RKO (cell line): Measurements from ENCODE around the gene PPP1R3D.

Experiments used
- DNase-seq: peaks from one replicate; pipeline ENCODE4 v3.0.0-alpha.2; 2016; ENCODE audit warnings: low spot score

Gene PPP1R3D

DNA sequence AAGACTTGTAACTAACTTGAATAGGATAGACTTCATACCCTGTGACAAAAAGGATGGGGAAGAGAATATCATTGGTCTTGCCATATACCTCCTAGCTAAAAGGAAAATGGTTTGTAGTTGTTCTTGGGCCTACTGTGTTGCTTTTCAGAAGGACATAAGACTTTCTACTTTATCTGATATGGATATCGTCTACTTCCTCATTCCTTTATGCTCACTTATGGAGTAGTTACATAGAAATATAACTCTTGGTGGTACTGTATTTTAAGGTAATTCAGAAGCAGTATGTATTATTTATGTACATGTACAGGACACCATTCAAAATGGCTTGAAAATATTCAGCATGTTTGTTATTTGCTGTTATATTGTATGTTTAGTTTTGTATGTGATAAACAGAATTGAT is 8.1 kb upstream of the PPP1R3D start:
- no peak for DNase-seq

DNA sequence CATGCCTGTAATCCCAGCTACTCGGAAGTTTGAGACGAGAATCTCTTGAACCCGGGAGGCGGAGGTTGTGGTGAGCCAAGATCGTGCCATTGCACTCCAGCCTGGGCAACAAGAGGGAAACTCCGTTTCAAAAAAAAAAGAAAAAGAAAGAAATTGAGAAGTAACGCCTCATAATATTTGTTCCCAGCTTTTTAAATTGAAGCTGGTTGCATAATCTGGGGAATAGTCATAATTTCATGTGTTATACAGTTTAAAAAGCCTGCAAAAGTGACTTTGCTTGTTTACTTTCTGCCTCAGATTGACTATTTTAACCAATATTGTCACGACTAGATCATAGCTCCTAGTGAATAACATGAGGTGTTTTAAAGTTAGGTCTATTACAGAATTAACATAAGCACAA is 7.3 kb upstream of the PPP1R3D start:
- no peak for DNase-seq

DNA sequence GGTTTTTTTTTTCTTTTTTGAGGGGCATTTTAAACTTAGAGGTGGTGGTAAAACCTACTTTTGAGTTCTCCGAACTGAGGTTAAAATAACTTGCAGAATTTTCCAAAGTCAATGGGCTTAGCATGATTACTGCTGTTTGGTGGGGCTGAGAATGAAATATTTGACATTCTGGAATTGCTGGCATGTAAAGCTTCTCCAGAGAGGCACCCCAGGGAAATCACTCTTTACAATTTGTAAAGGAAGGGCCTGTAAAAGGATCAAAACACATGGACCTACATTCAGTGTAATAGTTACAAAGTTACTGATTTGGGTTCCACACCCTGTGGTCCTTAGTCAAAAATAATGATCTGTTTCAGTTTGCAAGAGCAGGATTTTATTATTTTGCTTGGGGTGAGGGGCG is 5.6 kb upstream of the PPP1R3D start:
- no peak for DNase-seq

DNA sequence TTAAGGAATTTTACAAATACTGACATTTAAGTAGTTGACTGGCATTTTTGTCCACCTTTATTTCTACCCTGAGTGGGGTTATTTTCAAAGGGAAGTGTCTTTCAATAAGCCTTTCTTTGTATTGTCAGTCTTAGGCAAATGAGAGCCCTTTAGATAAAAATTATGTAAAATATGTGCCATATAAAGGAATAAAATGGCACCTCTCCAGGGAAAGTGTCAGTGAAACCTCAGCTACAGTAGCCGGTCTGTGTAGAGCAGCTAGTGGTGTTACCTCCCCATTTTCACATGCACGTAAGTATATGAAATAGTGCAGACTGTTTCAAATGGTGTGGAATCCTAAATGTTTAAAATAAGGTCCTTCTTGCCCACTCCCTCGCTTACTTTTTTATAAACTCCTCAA is 5.1 kb upstream of the PPP1R3D start:
- DNase-seq, result no peak

DNA sequence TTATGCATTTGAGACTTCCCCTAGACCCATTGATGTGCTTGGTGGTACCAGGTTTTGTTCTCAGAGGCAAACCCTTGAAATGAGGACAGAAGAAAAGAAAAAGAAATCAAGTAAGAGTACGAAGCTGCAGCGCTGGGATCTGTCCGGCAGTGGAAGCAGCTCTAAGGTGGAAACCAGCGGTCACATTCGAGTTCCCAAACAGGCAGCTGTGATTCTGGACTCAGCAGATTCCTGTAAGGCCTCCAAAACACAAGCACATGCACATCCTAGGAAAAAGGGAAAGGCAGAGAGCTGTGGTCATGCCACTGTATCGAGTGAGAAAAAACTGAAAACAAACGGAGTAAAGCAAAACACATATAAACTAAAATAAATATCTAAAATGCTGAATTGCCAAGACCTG is 4.6 kb upstream of the PPP1R3D start:
- DNase-seq, result no peak

DNA sequence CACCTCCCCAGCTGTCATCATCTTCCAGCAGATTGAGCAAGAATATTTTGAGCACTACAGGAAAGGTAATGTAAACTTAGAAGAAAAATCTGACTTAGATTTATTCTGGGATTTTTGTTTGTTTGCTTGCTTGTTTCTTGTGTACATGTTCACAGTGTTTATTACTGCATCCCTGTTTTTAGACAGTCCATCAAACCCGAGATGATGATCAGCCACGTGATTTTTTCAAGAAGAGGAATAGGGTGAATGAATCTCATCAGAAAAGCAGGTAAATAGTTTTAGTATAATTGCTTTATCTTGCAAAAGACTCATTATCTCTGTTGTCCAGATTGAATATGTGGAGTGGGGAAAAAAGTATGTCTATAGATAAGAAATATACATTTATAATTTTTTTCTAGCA is 2.1 kb upstream of the PPP1R3D start:
- no peak for DNase-seq

DNA sequence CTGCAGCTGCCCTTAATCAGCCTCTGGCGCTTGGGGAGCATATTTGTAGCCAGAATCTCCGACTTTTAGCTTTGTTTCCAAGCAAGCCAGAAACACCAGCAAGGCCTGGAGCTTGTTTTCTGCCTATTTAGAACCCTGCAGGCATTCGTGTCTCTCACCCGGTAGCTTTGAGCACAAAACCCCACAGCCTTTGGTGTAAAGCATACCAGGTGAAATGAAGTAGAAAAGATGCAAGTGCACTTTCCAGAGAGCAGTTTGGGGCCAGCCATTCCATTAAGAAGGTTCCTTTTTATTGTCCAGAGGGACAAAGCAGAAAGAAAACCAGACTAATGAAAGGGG is 820 bp upstream of the PPP1R3D start:
- peak; percentile 18 for DNase-seq

DNA sequence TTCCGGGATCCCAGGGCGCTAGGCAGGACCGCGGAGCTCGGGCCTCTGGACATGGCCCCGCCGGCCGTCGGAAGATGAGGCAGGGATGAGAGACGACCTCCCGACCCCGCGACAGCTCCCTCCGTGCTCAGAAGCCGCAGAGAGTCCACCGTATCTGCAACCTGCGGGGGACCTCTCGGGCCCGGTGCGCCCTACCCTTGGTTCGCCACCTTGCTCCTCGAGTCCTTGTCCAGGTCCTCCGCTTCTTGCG is 301 bp downstream of the PPP1R3D start:
- DNase-seq, result peak; percentile 35

DNA sequence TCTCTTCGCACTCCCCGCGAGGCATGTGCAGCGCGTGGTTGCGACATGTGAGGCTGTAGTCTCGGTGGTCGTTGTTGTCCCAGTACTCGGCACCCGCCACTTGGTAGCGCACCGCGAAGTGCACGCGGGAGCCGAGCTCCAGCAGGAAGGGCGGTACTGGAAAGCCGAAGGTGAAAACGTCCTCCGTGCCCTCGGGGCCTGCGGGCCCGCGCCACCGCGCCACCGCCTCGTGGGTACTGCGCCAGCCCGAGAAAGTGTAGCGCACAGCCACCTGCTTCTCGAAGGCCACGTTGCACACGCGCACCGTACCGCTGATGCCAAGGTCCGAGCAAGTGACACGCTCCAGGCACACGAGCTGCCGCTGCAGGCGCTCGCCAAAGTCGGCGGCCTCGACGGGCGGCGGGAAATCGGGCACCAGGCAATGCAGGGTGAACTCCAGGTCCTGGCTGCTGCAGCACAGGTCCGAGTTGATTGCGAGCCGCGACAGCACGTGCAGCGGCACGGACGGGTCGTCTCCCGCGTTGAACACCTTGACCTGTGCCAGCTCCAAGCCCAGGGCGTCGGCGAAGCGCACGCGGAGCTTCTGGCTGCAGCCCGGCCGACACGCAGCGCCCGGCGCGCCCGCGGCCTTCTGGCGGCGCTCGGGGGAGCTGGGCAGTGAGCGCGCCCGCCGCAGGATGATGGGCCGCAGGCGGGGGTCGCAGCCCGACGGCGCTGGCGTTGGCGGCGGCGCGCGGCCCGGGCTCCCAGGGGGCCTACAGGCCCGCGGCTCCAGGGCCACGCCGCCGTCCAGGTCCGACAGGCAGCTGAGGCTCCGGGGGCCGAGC is 840 bp downstream of the PPP1R3D start:
- no peak for DNase-seq

DNA sequence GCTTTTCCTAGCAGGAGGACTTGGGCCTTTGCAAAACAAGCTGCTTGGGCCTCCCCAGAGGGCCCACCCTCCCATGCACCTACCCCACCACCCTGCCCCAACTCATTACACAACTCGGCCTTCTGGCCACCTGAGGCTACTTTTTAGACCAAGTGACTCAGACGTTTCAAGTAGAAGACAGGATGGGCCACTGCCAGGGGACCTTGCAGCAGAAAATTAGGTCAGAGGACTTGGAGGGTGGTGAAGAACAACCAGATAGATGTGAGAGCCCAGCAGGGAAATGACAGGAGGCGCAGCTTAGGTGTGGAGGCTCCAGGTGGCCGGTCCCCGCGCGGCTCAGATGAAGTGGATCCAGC is 1.4 kb downstream of the PPP1R3D start:
- peak; percentile 66 for DNase-seq

DNA sequence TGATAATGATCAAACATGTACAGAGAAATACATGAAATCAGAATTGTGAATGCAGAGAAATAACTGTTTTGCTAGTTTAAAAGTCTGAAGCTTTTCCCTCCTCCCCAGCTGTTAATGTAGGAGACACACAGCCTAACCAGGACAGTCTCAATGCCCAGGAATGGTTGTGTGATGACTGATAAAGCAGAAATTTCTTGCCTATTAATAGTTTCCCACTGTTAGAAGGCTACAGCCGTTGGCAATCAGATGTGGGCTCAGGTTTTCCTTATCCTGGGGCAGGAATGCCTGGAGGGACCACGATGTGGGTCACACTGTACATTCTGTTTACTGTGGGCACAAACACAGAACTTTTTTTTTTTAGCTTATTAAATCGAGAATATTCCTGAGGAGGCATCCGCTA is 1.9 kb downstream of the PPP1R3D start:
- peak; percentile 77 for DNase-seq

DNA sequence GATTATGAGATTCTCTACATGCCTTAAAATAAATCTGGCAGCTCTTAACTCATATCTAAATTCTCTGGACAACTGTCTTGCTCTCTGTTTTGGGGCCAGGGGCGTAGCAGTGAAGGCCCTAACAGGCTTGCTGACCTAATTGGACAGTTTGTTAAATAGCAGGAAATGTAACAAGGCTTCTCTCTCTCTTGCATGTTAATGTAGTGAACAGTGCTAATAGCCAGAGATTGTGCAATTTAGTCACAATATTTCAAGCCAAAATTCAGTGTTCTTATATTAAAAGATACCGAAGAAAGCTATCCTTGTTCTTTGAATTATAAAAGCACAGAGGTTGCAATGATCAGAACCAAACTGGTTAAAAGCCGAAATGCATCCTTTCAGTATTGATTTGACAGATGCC is 3.0 kb downstream of the PPP1R3D start:
- DNase-seq, result no peak

DNA sequence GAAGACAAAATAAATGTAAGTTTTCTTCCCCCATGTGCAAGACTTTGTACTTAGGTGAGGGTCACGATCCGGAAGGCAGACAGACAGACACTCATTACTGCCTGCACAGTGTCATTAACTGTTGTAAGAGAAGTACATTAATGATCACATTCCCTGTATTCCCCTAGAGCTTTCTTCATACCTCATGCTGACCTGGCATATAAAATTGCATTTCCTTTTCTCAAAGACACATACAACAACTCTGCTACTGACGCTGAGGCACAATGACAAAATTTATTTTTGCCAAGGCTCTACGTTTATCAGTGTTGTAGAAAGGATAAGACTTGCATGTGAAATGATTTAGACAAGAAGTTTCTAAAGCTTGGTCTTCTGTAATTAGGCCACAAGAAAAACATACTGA is 3.7 kb downstream of the PPP1R3D start:
- DNase-seq, result no peak

DNA sequence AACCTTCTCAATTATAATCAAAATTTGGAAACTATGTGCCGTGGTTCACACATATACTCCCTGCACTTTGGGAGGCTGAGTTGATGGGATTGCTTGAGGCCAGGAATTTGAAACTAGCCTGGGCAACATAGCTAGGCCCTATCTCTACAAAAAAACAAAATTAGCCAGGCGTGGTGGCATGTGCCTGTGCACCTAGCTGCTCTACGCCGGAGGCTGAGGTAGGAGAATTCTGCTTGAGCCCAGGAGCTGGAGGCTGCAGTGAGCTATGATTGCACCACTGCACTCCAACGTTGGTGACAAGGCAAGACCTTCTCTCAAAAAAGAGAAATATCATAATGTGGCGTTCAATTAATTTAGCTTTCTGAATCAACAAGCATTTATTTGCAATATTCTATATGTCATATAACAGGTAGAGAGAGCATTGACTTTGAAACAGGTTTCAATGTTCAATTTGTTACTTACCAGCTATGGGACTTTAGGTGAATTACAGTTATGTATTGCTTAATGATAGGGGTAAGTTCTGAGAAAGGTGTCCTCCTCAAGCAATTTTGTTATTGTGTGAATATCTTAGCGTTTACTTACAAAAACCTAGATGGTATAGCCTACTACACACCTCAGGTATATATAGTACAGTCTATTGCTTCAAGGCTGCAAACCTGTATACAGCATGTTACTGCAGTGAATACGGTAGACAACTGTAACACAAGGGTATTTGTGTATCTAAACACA is 4.5 kb downstream of the PPP1R3D start:
- no peak for DNase-seq

DNA sequence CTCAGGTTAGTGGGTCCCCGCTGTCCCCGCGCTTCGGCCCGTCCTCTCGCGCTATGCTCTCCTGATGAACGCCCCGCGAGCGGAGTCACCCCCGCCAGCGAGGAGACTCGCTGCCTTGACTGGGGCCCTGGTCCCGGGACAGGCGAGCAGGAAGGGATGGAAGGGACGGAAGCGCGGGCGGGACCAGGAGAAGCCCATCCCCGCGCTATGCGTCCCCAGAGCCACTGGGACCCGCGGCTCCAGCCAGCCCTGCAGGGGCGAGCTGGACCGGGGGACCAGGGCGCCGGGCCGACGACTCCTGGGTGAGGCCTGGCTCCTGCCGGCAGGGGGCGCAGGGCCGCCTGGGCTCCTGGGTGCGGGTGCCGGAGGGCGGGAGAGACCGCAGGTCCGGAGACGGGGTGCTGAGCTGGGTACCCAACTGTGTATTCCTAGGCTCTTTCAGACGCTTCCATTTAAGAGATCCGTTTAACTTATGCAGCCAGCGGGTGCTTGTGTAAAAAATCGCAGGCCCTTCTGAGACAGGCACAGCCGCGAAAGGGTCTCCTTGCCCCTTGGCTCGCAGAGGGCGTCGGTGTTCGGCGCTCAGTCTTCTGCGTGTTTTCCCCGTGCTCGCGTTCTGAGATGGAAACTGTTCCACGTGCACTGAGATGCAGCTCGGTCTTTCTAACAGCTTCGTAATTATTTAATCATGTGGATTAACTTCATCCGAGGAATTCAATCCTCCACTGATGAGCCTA is 6.1 kb downstream of the PPP1R3D start:
- DNase-seq, result no peak

DNA sequence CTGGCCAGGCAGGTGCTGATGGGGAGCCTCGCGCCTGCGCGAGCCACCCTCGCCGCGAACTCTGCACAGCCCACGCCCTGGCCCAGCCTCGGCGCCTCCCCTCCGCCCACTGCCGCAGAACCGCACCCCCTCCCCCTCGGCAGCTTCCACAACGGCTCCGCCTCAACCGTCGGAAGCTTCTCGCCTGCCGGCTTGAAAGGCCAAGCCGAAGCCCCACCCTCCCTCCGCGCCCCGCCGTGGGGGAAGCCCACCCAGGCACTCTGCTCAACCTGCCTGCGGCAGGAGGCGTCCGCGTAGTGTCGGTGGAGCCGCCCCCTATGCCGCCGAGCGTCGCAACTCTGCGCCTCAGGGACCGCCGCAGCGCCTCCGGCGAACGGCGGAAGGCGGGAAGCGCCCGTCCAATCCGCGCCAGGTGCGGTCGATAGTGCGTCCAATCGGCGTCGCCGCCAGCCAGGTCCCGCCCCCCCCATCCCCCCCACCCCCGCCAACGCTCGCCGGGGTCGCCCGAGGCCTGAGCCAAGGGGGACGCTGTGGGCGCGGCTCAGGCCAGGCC is 6.7 kb downstream of the PPP1R3D start, which contains the start of gene SYCP2:
SYCP2 (minus strand) TSS at position 342 of the 553 bp plus-strand sequence. CDS start 11,224 bp downstream, outside the sequence.
- DNase-seq, result no peak

DNA sequence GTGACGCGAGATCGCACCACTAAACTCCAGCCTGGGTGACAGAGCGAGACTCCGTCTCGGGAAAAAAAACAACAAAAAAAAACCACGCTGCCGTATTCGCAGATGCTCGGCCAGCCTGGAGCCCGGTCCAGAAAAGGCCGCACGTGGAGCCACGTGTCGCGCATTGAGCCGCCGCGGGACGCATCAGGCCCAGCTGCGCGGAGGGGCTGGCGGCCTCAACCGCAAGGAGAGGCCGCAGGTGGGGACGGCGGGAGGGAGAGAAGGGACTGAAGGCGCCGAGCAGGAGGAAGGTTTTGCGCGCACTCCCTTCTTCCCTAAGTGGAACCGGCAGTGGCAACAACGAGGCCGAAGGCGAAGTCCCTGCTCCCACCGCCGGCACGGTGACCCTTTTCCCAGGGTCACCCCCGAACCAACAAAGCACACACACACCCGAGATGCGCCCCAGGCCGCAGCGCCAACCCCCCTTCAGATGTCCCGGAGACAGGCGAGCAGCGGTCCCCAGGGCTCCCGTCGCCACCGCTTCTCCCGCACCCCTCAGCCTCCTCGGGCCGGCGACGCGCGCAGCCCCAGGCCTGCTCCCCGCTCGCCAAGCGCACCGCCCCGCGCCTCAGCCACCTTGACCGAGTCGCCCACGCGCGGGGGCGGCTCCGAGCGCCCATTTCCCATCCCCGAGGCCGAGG is 7.3 kb downstream of the PPP1R3D start:
- no peak for DNase-seq

DNA sequence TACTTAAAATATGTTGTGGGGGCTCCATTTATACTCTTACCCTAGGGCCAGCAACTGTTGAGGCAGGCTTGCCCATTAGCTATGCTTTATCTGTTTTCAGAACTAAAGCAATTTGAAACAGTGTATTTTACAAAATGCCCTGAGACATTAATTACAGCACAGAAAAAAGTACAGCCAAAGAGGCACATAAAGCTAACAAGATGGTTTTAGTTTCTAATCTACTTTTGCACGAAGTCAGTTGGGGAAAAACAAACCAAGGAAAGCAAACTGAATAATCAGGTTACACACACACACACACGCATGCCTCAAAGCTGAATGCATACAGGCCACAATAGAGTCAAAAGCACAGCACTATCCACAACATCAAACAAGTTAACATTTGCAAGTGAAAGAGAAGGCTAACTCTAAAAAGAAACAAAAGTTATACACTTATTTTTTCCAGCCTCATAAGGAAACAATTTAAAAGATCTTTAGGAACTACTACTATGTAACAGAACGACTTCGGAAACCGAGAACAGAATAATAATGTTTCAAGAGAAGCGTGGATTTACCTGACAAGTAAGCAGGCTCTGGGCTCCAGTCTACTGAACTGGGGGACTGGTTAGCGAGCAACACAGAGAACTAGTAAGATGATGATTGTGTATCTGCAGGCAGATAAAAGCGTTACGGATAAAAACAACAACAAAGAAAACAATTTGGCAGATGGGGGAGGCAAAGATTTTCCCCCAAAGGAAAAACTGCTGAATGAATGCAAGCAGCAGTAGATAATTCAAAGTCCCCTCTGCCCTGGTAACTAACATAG is 8.4 kb downstream of the PPP1R3D start:
- DNase-seq, result no peak

DNA sequence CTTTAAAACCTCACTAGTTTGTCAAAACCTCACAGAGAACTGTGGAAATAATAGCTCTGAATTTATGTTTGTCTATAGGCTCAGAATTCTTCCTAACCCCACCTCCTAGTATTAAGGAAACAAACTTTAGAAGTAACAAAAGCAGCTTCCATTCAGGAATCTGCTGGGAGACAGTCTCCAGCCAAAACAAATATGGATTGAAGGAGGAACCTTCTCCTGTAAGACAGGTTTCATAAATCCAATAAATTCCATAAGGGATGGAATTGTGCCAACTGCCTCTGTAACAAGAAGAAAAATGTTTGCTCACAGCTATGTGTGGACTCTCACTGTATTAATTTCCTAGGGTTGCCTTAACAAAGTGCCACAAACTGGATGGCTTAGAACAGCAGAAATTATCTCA is 14.2 kb downstream of the PPP1R3D start:
- DNase-seq, result no peak

DNA sequence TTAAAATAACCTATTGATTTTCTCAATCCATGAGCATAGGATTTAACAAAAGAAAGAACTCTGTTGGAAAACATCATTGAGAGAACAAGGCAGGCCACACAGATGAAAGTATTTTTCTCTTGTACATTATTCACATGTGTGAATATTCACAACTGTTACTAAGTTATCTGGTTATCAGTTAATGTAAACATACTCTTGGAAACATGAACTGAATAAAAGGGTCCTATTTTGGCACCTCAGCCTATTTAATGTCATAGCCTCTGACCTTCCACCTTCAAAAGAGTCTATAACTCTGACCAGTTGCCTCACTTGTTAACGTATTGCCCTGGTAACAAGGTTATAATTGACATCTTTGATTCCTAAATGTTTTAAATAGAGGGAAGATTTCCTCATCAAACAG is 14.7 kb downstream of the PPP1R3D start:
- no peak for DNase-seq

DNA sequence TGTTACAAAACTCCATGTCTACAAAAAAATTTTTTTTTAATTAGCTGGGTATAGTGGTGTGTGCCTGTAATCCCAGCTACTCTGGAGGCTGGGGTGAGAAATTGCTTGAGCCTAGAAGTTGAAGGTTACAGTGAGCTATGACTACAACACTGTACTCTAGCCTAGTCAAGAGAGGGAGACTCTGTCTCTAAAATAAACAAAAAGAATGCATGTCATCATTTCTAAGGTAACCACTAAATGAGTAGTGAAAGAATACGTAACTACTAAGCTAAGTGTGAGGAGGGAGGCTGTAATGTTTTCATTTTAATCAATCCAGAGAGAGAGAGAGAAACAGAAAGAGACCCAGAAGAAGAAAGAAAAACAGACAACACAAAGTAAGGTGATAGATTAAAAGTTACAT is 16.6 kb downstream of the PPP1R3D start:
- no peak for DNase-seq

DNA sequence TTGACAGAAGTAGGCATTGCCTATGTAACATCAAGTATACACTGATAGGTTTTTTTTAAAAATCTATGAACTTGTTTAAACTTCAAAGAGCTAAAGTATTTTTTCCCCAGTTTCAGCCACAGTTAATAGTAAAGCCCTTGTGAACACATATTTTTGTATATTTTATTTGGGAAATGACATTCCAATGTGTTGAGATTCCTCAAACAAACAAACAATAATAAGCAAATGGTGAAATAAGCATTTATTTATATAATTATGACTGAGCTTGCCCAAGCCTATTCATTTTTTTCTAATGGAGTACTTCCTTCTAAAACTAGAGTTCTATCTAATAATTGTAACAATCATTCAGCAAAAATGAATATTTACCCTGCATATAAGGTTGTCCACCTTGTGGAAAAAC is 19.2 kb downstream of the PPP1R3D start:
- no peak for DNase-seq
